ENCODE results near the gene LMAN1. TPM values are rescaled to one million over a fixed set of nuclear protein-coding genes. Genes with fewer than 3 reads are reported as not detected.

The LMAN1 gene
- total RNA-seq, 1 experiment from 2014 or later = 174 TPM

- no peak within 1 kb of the TSS for H3K27ac Mint-ChIP-seq (ENCODE audit: unreplicated experiment)
- H3K4me3 Mint-ChIP-seq (ENCODE audit: low read depth, unreplicated experiment) = no peak within 1 kb of the TSS
- intact Hi-C loops (cut with micrococcal nuclease; ENCODE audit: unreplicated experiment) = no loop called here
- peaks cover 13% of the 10 kb centered on the region for H3K27me3 Mint-ChIP-seq (ENCODE audit: unreplicated experiment)
- no peaks in the 10 kb centered on the region for H3K36me3 Mint-ChIP-seq (ENCODE audit: insufficient read depth, unreplicated experiment)
- no peak for DNase-seq
- CTCF ChIA-PET = no interaction called here
- no peaks in the 10 kb centered on the region for H3K4me1 Mint-ChIP-seq (ENCODE audit: low read depth, unreplicated experiment)
- H3K9me3 Mint-ChIP-seq (ENCODE audit: low read depth, unreplicated experiment) = no peaks in the 10 kb centered on the region
- no TSS peak for BruUV-seq (replicated peaks)
- TF ChIP-seq CTCF (IDR thresholded peaks at IDR 0.05; ENCODE audit: unreplicated experiment) = no peak
Measured at GRCh38 chr18:59318460-59319050, 40.5 kb downstream of the LMAN1 start, which contains the start of gene CPLX4. Gene CPLX4, minus strand, starts transcription at chr18:59318649. Its CDS starts 187 bp downstream, at chr18:59318462.

- CTCF ChIA-PET = interaction anchor here (1.0 kb wide), 1 partner anchor 91 kb away, joined by 3 read pairs; no protein-coding TSS in a partner anchor
- Mint-ChIP-seq H3K9me3 (ENCODE audit: low read depth, unreplicated experiment) (no peaks in the 10 kb centered on the region), H3K4me1 (ENCODE audit: low read depth, unreplicated experiment) (no peaks in the 10 kb centered on the region), H3K27ac (ENCODE audit: unreplicated experiment) (no peak overlapping the region), H3K4me3 (ENCODE audit: low read depth, unreplicated experiment) (no peak overlapping the region), H3K27me3 (ENCODE audit: unreplicated experiment) (peaks cover 34% of the 10 kb centered on the region), H3K36me3 (ENCODE audit: insufficient read depth, unreplicated experiment) (no peaks in the 10 kb centered on the region)
- no peak for DNase-seq
- TF ChIP-seq CTCF (IDR thresholded peaks at IDR 0.05; ENCODE audit: unreplicated experiment) = no peak
- intact Hi-C loops (cut with micrococcal nuclease; ENCODE audit: unreplicated experiment) = no loop called here
- no TSS peak for BruUV-seq (replicated peaks)
Measured at GRCh38 chr18:59311631-59312030, 47.4 kb downstream of the LMAN1 start.

GRCh38 chr18:59308938-59309260, 50.2 kb downstream of the LMAN1 start:
- H3K9me3 Mint-ChIP-seq (ENCODE audit: low read depth, unreplicated experiment) = no peaks in the 10 kb centered on the region
- BruUV-seq (replicated peaks) = no TSS peak
- H3K27ac Mint-ChIP-seq (ENCODE audit: unreplicated experiment) = no peak overlapping the region
- CTCF ChIA-PET = interaction anchor here (1.0 to 3.1 kb wide), 4 partner anchors 18 to 541 kb away, joined by 3 to 117 read pairs (median 4); partner anchors contain the start of gene LMAN1
- H3K4me1 Mint-ChIP-seq (ENCODE audit: low read depth, unreplicated experiment) = no peaks in the 10 kb centered on the region
- intact Hi-C loops (cut with micrococcal nuclease; ENCODE audit: unreplicated experiment) = loop anchor here (1.0 to 2.0 kb wide), 2 partner anchors 60 to 94 kb away; no protein-coding TSS in a partner anchor
- H3K27me3 Mint-ChIP-seq (ENCODE audit: unreplicated experiment) = peaks cover 57% of the 10 kb centered on the region
- TF ChIP-seq CTCF (IDR thresholded peaks at IDR 0.05; ENCODE audit: unreplicated experiment) = no peak
- no peak for DNase-seq
- peak overlapping the region; percentile 42 for H3K4me3 Mint-ChIP-seq (ENCODE audit: low read depth, unreplicated experiment)
- no peaks in the 10 kb centered on the region for H3K36me3 Mint-ChIP-seq (ENCODE audit: insufficient read depth, unreplicated experiment)

- CTCF ChIA-PET = interaction anchor here (0.6 to 3.1 kb wide), 18 partner anchors 8 to 540 kb away, joined by 3 to 117 read pairs (median 4); partner anchors contain the start of gene LMAN1
- Mint-ChIP-seq H3K9me3 (ENCODE audit: low read depth, unreplicated experiment) (no peaks in the 10 kb centered on the region), H3K27ac (ENCODE audit: unreplicated experiment) (no peak overlapping the region), H3K4me1 (ENCODE audit: low read depth, unreplicated experiment) (no peaks in the 10 kb centered on the region), H3K4me3 (ENCODE audit: low read depth, unreplicated experiment) (peak overlapping the region; percentile 42), H3K27me3 (ENCODE audit: unreplicated experiment) (peaks cover 57% of the 10 kb centered on the region), H3K36me3 (ENCODE audit: insufficient read depth, unreplicated experiment) (no peaks in the 10 kb centered on the region)
- TF ChIP-seq CTCF (IDR thresholded peaks at IDR 0.05; ENCODE audit: unreplicated experiment) = peak; percentile 92
- BruUV-seq (replicated peaks) = no TSS peak
- peak; percentile 92 for DNase-seq
- intact Hi-C loops (cut with micrococcal nuclease; ENCODE audit: unreplicated experiment) = loop anchor here (1.0 to 2.0 kb wide), 2 partner anchors 59 to 94 kb away; no protein-coding TSS in a partner anchor
Measured at GRCh38 chr18:59308248-59308937, 50.7 kb downstream of the LMAN1 start.
